ENCODE results near the gene BEND6.
"Not testable (repeated sequence)": the region's sequence is repeated elsewhere in the genome, so short reads cannot be mapped to it uniquely, and the experiment has no call there.

The BEND6 gene

DNA sequence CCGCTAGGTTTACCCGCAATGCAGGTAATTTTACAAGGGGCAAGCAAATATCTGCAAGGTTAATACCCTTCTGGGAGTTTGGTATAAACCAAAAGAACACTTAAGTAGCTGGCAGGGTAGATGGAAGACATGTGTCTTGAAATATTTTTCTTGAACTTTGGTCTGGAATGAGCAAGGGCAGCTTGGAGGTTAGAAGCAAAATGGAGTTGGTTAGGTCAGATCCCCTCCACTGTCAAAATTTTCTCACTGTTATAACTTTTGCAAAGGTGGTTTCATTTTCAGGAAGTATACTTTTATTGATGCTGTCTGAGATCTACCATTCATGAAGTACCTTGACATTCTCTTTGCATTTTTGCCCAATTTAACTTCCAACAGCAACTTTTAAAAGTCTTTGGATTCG lies 78.3 kb downstream of the BEND6 start:
- no peak for DNase-seq (ENCODE audit: low spot score)

DNA sequence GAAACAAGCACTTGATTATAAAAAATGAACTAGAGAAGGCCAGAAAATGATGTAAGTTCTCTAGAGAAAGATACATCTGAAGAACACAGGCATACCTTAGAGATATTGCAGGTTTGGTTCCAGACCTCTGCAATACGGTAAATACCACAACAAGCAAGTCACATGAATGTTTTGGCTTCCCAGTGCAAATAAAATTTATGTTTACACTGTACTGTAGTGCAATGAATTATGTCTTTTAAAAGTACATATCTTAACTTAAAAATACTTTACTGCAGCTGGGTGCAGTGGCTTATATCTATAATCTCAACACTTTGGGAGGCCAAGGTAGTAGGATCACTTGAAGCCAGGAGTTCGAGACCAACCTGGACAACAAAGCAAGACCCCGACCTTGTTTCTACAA lies 80.6 kb downstream of the BEND6 start:
- DNase-seq (ENCODE audit: low spot score) = no peak

DNA sequence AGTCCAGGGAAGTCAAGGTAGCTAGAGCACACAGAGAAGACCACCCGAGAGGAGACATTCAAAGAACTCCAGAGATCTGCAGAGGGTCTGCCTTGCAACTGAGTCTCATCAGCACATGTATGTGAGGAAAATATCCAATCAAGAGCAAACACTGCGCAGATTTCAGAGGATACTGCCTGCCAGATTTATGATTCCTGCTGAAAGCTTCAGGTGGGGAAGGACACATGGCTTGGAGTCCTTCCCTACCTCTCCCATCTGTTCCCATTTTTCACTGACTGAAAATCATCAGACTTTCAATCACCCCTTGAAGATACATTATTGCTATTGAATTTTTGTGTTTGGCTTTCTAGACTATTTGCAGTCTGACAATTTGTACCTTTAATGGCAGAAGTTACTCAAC lies 84.0 kb downstream of the BEND6 start:
- DNase-seq (ENCODE audit: low spot score) = no peak

DNA sequence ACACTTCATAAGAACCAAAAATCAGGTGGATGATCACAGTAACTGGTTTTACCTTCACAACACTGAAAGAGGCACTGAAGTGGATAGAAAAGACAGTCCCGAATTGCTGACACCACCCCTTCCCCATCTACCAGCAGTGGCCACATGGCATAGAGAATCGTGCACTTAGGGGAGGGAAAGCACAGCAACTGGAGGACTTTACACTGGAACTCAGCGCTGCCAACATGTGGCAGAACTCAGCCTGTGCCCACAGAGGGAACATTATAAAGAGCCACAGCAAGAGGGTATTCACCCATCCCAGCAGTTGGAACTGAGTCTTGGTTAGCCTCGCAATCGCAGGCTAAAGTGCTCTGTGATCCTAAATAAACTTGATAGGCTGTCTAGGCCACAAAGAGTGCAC lies 85.1 kb downstream of the BEND6 start:
- DNase-seq (ENCODE audit: low spot score) = peak; percentile 43

DNA sequence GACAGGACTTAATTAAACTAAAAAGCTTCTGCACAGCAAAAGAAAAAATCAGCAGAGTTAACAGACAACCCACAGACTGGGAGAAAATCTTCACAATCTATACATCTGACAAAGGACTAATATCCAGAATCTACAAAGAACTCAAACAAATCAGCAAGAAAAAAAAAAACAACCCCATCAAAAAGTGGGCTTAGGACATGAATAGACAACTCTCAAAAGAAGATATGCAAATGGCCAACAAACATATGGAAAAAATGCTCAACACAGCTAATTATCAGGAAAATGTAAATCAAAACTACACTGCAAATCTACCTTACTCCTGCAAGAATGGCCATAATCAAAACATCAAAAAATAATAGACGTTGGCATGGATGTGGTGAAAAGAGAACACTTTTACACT lies 89.2 kb downstream of the BEND6 start:
- DNase-seq (ENCODE audit: low spot score) = not testable (repeated sequence)

DNA sequence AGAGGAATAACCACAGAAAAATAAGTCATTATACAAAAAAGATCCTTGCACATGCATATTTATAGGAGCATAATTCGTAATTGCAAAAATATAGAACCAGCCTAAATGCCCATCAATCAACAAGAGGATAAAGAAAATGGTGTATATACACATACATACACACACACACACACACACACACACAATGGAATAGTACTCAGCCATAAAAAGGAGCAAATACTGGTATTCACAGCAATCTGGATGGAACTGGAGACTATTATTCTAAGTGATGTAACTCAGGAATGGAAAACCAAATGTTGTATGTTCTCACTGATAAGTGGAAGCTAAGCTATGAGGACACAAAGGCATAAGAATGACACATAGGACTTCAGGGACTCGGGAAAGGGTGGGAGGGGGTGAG lies 89.7 kb downstream of the BEND6 start:
- DNase-seq (ENCODE audit: low spot score) = no peak

DNA sequence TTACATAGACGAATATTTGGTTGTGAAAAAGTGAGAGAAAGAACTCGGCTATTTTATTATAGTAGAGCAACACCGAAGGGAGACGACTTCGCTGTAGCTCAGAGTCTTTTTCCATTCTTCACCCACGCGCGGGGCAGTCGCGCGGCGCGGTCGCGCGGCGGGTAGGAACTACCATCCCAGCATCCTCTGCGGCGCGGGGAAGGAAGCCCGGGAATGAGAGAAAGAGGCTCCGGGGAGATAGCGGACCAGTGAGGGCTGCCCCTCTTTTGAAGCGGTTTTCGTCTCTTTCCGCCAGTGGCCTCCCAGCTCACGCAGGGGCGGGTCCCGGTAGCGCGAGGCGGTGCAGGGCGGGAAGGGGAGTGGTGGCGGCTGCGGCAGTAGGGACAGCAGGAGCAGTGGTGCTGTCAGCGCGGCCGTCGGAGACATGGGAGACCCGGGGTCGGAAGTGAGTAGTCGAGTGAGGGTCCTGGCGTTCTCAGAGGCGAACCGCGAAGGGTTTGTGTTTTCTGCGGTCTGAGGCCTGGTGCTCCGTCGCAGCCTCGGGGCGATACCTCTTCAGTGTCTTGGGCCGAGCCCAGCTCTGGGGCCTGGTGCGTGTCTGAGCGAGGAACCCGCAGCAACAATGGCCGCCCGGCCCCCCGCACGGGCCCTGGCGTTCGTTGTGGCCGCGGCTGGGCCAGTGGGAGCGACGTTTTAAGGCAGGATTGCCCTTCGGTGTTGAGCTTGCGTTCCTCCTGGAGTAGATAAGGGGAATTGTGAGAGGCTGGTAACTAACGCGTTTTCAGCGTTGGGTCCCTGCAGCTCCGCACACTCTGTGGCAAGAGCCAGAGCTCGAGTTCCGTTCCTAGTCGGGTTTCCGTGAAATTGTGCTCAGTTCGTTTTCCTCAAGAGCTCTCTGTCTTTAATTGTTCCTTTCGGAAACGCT lies 91.7 kb downstream of the BEND6 start, which contains the start of gene KIAA1586:
Gene KIAA1586 (plus strand): TSS at position 362 of the 925 bp plus-strand sequence. CDS start 63 bp downstream, at position 425.
- DNase-seq (ENCODE audit: low spot score) = peak; percentile 92

DNA sequence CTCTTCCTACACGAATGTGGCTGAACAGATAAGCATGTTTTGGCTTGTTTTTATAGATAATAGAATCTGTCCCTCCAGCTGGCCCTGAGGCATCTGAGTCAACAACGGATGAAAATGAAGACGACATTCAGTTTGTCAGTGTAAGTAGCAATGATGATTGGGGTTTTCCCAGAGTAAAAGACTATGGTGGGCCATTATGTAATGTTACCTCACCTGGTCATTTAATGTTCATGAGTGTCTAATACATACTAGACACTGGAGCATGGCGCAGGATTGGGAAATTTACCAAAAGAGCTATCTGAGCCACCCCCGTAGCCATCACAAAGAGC lies 92.3 kb downstream of the BEND6 start:
- not testable (repeated sequence) for DNase-seq (ENCODE audit: low spot score)

DNA sequence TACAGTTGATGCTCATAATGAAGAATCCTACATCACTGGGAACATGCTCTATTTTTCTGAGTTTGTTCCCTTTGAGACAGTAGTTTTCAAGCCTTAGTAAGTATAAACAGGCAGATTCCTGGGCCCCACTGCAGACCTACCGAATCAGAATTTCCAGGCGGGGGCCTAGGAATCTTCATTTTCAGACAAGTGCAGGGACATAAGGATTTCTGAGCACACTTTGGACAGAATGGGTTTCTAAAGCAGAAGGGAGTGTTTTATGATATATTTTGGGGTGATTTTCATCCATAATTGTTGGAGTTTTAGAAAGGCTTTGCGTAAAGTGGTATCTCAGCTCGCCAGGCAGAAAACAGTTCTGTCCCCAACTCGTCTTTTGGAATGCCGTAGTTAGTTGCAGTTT lies 93.0 kb downstream of the BEND6 start:
- DNase-seq (ENCODE audit: low spot score) = not testable (repeated sequence)

DNA sequence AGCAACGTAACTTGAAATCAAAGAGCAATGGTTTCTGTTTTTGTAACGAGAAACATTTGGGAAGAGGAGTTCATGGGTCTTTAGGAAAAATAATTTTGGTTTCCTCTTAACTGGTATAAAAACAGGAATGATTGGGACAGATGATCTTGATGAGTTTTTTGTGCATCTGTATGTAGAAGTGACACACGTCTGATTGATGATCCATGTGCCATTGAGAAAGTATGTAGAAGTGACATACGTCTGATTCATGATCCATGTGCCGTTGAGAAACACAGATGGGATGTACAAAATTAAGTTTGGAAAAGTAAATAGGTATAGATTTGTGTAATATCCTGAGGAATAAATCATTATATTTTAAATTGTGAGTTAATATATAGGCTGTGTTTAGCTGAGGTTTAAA lies 93.7 kb downstream of the BEND6 start:
- no peak for DNase-seq (ENCODE audit: low spot score)

DNA sequence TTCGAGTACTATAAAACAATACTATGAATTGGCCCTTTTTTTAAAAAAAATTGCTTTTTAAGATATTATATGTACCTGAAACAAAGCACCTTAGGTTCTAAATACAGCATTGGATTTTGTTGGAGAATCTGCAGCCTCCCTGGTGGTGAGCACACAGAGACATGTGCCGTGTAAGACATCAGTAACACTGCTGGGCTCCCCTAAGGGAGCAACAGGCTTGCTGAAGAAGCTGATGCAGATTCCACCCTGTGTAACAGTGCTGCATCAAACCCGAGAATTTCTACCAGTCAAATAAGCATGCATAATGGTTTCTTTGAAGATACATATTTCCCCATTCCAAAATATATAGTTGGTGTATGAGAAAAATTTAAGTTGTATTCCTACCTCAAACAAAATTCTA lies 108.9 kb downstream of the BEND6 start:
- no peak for DNase-seq (ENCODE audit: low spot score)

DNA sequence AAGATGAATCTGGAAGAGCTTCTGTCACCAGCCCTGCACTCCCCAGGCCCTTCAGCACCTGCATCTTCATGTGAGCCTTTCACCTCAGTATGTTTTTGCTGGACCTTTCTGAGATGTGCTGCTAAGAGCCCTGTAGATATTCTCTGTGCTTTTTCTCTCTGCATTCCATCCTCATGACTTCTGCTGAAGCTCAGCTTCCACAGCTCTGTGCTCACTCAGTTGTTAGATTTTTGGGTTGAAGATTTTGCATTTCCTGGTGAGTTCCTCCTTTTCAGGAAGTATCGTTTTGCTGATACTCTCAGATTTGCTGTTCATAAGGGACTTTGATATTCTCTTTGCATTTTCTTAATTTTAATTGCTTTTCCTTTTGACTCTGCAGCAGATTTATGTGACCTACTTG lies 109.9 kb downstream of the BEND6 start:
- no peak for DNase-seq (ENCODE audit: low spot score)

DNA sequence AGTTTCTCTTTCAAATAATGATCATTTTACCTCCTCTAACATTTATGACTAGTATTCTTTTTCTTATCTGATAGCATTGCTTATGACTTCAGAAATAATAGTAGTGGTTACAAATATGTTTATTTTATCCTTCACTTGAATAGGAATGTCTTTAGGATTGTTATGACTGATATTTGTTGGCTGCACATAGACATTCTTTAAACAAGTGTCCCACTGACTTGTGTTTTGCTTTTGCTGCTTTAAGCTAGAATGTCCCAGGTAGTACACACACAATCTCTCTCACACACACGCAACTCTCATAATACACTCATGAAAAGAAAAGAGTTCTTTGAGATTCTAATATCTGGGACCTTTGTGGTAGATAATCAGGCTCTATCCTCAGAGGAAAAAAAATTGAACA lies 113.2 kb downstream of the BEND6 start:
- DNase-seq (ENCODE audit: low spot score) = no peak

DNA sequence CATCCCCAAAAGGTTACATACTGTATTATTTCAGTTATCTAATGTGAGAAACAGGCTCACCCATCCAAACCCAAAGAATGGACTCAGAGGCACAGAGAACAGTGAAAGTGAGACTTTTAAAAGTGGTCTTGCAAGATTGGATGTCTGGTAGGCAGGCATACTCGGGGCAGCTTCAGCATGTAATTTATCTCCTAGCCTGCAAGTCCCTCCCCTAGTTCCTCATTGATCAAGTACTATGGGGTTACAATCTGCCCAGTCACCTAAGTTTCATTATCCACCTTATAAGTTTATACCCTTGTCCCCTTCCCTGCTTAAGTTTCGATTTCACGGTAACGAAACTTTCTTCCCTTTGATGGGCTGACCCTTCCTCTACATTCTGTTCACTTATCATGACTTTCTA lies 114.3 kb downstream of the BEND6 start:
- DNase-seq (ENCODE audit: low spot score) = no peak

DNA sequence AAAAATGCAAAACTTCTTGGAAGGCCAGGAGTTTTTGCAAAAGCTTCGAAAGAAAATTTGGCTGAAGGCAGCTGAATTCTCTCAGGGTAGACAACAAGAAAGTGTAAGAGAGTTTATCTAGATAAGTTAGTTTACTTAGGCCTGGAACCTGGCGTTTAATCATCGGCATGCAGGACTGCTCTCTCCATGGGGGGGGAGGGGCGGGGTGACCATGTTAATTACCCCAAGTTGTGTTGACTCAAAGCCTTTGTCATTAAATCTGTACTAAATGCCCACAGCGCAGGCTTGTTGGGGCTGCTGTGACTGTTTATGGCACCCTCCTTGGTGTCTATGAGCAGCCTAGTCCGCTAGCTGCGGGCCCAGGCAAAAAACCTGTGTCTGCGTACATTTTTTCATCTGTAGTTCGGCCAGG lies 115.0 kb downstream of the BEND6 start:
- DNase-seq (ENCODE audit: low spot score) = no peak

DNA sequence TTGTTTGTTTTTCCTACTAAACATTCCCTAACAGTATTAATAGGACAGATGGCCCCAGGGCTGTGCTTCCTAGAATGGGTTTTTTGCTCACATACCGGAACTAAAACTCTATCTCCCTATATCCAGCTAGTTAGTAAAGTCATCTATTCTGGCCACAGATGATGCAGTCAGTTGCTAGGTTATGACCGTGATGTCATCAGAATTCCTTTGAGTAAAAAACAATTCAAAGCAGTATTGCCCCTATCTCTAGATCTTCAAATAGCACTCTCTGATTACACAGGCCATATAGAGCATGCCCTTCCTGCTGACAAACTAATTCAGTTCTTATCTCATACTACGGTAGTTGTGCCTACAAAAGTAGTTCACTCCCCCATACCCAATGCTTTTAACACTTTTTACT lies 117.2 kb downstream of the BEND6 start:
- DNase-seq (ENCODE audit: low spot score) = no peak

DNA sequence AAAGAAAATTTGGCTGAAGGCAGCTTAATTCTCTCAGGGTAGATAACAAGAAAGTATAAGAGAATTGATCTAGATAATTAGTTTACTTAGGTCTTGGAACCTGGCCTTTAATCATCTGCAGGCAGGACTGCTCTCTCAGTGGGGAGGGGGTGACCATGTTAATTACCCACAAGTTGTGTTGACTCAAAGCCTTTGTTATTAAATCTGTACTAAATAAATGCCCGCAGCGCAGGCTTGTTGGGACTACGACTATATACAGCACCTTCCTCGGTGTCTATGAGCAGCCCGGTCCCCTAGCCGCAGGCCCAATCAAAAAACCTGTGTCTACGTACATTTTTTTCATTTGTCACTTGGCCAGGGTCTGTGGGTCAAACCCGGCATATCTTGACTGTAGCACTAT lies 119.5 kb downstream of the BEND6 start:
- DNase-seq (ENCODE audit: low spot score) = no peak

DNA sequence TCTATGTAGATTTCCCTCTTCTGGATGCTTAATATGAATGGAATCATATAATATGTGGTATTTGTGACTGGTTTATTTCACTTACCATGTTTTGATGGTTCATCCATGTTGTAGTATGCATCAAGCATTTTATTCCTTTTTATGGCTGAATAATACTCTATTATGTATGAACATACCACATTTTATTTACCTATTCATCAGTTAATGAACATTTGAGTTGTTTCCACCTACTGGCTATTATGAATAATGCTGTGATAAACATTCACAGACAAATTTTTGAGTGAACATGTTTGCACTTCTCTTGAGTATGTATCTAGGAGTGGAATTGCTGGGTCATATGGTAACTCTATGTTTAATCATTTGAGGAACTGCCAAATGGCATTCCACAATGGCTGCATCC lies 120.2 kb downstream of the BEND6 start:
- DNase-seq (ENCODE audit: low spot score) = no peak
